A673 (cell line): ENCODE measurements around the gene CASKIN2.

Experiments
- CTCF ChIP-seq: fragments of 300-800, 200-600 bp; sonication (generic); conservative IDR thresholded peaks from 2 replicates; pipeline ENCODE4 v1.5.1; 2017; ENCODE audit warnings: low read depth, mild to moderate bottlenecking, antibody characterized with exemption, low read length, moderate library complexity, mixed read lengths
- EZH2 ChIP-seq: fragments of 200-600 bp; sonication (generic); IDR thresholded peaks from 2 replicates; pipeline ENCODE4 v1.6.1; 2017; ENCODE audit warnings: borderline replicate concordance, low read depth, mild to moderate bottlenecking, mixed read lengths, antibody characterized with exemption, low read length; ENCODE audit not compliant: poor library complexity, severe bottlenecking

DNA sequence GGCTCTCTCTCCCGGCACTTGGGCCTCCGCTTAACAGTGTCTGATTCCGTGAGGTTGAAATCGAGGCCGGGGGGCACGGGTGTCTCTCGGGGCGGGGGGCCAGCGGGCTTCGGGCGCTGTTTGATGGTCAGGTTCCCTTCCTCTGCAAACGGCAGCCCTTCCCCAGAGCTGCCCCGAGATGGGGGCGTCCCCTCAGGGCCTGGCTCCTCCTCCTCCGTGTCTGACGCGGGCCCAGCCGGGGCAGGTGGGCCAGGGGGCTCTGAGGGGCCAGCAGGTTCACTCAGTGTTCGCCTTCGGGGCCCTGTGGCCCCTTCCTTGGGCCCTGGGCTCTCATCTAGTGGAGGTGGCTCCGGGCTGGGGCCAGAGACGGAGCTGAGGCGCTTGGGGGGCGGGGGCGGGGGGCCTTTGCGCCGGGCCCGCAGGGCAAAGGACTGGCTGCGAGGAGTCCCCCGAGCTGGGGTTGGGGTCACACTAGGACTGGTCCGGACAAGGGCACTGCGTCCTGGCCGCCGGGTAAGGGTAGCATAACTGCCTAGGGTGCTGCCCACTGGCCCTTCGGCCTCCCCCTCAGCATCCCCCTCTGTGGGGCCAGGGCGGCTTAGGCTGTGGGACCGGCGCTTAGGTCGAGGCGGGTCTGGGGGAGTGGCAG is 13.1 kb downstream of the CASKIN2 start:
- no peak for TF ChIP-seq CTCF
- no peak for TF ChIP-seq EZH2
